Fibroblast of the aortic adventitia (primary cell): ENCODE results near the gene USP11. TPM values are rescaled to one million over a fixed set of nuclear protein-coding genes. Genes with fewer than 3 reads are reported as not detected.

Source experiments
- DNase-seq: peaks from one replicate; pipeline ENCODE4 v3.0.0-alpha.2; 2010; ENCODE audit warnings: low read depth
- H3K4me3 ChIP-seq: 2 replicates; pipeline ENCODE4 v1.5.1; 2011; ENCODE audit warnings: low read depth, mild to moderate bottlenecking, control low read depth, low read length, moderate library complexity
- total RNA-seq: library from RNA; depleted of rRNA; stranded (reverse); fragments of >200 nt; gene quantifications from 2 replicates; pipeline ENCODE4 v1.2.3, GENCODE V29; 2012; ENCODE audit warnings: low replicate concordance
- TF ChIP-seq, protein P1 (sequence below): IDR thresholded peaks from 2 replicates; pipeline ENCODE4 v1.5.1; 2011; ENCODE audit warnings: mild to moderate bottlenecking, low read length, control low read depth, inconsistent platforms; ENCODE audit not compliant: insufficient read depth

The USP11 gene
- total RNA-seq, 1 donor, result 41.8 TPM

DNA sequence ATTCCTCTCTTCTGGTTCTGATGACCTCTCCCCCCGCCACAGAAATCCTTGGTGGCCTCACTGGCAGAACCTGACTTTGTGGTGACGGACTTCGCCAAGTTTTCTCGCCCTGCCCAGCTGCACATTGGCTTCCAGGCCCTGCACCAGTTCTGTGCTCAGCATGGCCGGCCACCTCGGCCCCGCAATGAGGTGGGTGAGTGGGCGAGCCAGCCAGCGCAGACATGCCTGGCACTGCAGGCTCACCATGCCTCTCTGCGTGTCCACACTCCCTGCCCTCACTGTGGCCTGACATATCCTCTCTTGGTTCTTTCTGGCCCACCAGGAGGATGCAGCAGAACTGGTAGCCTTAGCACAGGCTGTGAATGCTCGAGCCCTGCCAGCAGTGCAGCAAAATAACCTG, 30.5 kb upstream of the USP11 start:
- DNase-seq, result no peak
- no peak overlapping the region for H3K4me3 ChIP-seq
- TF ChIP-seq, protein P1, sequence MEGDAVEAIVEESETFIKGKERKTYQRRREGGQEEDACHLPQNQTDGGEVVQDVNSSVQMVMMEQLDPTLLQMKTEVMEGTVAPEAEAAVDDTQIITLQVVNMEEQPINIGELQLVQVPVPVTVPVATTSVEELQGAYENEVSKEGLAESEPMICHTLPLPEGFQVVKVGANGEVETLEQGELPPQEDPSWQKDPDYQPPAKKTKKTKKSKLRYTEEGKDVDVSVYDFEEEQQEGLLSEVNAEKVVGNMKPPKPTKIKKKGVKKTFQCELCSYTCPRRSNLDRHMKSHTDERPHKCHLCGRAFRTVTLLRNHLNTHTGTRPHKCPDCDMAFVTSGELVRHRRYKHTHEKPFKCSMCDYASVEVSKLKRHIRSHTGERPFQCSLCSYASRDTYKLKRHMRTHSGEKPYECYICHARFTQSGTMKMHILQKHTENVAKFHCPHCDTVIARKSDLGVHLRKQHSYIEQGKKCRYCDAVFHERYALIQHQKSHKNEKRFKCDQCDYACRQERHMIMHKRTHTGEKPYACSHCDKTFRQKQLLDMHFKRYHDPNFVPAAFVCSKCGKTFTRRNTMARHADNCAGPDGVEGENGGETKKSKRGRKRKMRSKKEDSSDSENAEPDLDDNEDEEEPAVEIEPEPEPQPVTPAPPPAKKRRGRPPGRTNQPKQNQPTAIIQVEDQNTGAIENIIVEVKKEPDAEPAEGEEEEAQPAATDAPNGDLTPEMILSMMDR, result no peak

DNA sequence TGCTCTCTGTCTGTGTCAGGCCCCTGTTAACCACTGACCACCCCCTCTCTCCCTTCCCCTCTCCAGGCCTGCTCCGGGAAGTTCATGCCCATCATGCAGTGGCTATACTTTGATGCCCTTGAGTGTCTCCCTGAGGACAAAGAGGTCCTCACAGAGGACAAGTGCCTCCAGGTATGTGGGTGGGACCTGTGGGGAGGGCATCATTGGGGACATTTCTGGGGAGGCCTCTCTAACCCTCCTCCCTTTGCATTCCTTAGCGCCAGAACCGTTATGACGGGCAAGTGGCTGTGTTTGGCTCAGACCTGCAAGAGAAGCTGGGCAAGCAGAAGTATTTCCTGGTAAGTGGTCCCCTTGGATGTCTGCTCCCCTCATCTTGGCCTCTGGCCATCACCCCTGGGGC, 29.9 kb upstream of the USP11 start:
- TF ChIP-seq, protein P1, result no peak
- DNase-seq, result no peak

DNA sequence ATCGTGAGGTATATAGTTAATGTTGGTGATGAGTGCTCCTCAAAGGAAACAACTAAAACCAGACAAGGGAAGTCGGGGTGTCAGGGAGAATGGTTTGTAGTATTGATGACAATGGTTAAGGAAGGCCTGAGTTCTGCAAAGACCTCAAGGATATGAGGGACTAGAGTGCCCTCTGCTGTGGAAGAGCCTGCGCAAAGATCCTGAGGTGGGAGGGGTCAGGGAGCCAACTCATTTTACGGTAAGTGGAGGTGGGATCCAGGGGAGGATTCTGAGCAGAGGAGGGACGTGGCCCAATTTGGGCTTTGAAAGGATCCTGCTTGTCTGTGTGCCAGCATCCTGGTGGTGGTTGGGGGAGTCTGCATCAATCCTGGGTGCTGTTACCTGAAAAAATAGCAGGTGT, 27.8 kb upstream of the USP11 start:
- DNase-seq, result no peak
- H3K4me3 ChIP-seq, result no peak overlapping the region
- TF ChIP-seq, protein P1, result no peak

More for the DNA sequence above, 29.9 kb upstream of the USP11 start:
- no peak overlapping the region for H3K4me3 ChIP-seq

DNA sequence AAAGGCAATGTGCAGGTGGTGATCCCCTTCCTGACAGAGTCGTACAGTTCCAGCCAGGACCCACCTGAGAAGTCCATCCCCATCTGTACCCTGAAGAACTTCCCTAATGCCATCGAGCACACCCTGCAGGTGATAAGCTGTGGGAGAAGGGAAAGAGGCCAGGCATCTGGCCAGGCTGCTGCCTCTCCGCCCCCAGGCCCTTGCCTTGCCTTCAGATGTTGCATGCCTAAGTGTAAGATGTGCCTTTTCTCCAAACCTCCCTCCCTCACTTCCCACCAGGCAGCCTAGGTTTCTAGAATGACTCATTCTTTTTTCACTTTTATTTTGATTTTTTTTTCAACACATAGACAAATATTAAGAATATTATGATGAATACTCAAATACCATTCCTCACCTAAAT, 26.5 kb upstream of the USP11 start:
- TF ChIP-seq, protein P1, result no peak
- no peak for DNase-seq
- no peak overlapping the region for H3K4me3 ChIP-seq

DNA sequence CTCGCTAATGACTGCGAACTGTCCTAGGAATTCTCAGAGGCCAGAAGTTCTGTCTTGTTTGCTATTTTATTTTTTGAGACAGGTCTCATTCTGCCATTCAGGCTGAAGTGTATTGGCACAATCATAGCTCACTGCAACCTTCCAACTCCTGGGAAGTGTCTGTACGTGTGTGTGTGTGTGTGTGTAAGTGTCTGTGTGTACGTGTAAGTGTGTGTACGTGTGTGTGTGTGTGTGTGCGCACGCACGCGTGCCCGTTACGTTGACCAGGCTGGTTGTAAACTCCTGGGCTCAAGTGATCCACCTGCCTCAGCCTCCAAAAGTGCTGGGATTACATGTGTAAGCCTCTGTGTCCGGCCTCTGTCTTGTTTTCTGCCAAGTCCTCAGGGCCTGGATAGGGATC, 24.7 kb upstream of the USP11 start:
- no peak for DNase-seq
- TF ChIP-seq, protein P1, result no peak

DNA sequence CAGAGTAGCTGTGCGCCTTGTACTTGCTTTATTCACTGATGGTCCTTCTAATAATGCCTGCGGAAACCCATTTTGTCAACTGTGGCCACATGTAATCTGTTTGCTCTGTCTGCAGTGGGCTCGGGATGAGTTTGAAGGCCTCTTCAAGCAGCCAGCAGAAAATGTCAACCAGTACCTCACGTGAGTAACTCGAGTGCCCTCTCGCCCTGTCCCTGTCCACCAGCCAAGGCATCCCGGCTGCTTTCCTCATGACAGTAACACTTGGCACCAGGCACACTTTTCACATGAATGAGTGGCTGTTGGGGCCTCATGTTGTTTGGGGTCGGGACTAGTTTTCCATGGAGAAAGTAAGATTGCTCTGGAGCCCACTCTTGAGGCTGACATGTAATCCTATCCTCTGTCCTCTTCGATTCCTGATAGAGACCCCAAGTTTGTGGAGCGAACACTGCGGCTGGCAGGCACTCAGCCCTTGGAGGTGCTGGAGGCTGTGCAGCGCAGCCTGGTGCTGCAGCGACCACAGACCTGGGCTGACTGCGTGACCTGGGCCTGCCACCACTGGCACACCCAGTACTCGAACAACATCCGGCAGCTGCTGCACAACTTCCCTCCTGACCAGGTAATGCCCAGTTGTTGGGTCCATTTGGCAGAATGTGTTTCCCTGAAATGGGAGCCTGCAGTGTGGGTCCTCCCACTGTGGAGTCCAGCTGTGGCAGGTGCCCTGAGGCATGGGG, 23.1 kb upstream of the USP11 start:
- TF ChIP-seq, protein P1, result no peak
- DNase-seq, result no peak
- no peak overlapping the region for H3K4me3 ChIP-seq

More for the DNA sequence above, 24.7 kb upstream of the USP11 start:
- no peak overlapping the region for H3K4me3 ChIP-seq
